GM19455 (cell line): ENCODE data around the gene ZSCAN5A.
"Not testable (repeated sequence)": the region's sequence is repeated elsewhere in the genome, so short reads cannot be mapped to it uniquely, and the experiment has no call there.

ENCODE experiments used
- ATAC-seq: cut with Tn5 transposase; IDR thresholded peaks from one replicate; pipeline ENCODE4 v1.9.1; 2021; ENCODE audit not compliant: unreplicated experiment

Gene ZSCAN5A

DNA sequence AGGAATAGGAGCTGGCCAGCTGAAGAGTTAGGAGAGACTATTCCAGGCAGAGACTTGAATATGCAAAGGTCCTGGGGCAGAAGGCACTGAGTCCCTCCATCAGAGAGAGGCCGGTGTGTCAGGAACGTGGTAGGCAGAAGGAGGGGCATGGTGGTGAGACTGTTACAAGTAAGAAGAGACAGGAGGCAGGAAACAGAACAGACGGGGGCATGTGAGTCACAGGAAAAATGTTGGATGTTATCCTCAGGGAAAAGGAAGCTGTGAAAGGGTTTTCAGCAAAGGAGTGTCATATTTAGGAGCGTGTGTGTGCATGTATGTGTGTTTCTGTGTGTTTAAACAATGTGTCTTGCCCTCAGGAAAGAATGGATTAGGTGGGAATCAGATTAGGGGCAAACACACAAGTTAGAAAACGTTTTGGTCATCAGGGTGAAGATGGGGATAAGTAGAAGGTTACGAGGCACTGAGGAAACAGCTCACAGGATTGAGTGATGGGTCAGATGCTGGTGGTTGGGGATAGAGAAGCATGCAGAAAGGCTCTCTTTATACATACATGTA lies 41.0 kb downstream of the ZSCAN5A start:
- no peak for ATAC-seq

- no peak for ATAC-seq
Observed at GRCh38 chr19:56272161-56272798, 42.4 kb downstream of the ZSCAN5A start, which contains the start of gene EDDM13. EDDM13 (plus strand) TSS chr19:56272748; CDS start chr19:56272835, 87 bp downstream.

- no peak for ATAC-seq
Observed at GRCh38 chr19:56271151-56271550, 43.5 kb downstream of the ZSCAN5A start.

GRCh38 chr19:56270676-56271075 lies 44.0 kb downstream of the ZSCAN5A start:
- no peak for ATAC-seq

DNA sequence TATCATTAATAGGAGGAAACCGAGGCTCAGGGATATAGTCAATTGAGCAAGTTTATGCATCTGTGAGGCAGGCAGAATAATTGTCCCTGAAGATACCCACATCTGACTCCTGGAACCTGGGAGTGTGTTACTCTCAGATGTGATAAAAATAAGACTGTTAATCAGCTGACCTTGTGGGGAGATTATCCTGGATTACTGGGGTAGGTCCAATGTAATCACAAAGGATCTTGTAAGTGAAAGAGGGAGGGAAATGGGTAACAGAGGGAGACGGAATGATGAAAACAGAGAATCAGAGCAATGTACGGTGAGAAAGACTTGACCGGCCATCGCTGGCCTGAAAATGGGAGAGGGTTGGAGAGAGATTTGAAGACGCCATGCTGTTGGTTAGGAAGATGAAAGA lies 45.3 kb downstream of the ZSCAN5A start:
- ATAC-seq = no peak

- ATAC-seq = no peak
Observed at GRCh38 chr19:56266051-56266450, 48.6 kb downstream of the ZSCAN5A start.

GRCh38 chr19:56263319-56263718 lies 51.3 kb downstream of the ZSCAN5A start:
- no peak for ATAC-seq

GRCh38 chr19:56261932-56262331 lies 52.7 kb downstream of the ZSCAN5A start:
- ATAC-seq = not testable (repeated sequence)

- ATAC-seq = no peak
Observed at GRCh38 chr19:56261145-56261544, 53.5 kb downstream of the ZSCAN5A start.

DNA sequence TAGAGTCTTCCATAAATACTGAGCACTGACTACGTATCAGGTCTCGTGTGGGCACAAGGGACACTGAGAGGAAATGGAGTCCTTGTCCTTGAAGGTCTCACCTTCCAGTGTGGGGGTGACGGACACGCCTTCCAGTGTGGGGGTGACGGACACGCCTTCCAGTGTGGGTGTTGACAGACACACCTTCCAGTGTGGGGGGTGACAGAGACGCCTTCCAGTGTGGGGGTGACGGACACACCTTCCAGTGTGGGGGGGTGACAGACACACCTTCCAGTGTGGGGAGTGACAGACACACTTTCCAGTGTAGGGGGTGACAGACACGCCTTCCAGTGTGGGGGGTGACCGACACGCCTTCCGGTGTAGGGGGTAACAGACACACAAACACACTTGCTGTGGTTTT lies 56.4 kb downstream of the ZSCAN5A start:
- ATAC-seq = no peak

GRCh38 chr19:56253737-56254136 lies 60.9 kb downstream of the ZSCAN5A start:
- no peak for ATAC-seq

DNA sequence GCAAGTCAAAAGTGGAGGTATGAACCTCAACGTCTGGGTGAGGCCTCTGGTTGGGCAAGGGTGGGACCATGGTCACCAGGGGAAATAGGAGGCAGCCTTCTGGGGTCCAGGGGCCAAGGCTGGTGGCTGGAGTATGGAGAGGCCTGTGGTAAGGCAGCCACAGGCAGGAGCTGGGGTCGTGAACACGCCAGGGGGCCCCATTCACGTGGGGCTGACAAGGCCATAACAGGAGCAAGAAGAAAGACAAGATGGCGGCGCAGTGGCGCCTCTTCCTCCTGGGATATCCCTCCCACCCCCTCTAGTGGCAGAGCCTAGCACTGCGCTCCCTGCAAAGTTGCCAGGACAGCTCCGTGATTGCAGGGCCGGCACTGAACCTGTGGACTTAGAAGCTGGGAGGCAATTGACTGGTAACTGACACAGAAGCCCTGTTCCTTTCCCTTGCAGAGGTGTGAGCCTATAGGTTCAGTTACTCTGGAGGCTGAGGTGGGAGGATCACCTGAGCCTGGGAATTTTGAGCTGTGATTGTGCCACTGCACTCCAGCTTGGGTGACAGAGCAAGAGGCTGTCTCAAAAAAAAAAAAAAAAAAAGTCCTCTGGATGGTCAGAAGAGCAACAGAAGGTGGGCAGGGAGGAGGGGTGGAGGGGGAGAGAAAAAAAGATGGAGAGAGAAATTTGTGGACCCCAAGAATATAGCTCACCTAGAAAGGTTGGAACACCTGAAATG lies 61.8 kb downstream of the ZSCAN5A start:
- ATAC-seq = no peak

GRCh38 chr19:56248736-56249338 lies 65.8 kb downstream of the ZSCAN5A start:
- ATAC-seq = not testable (repeated sequence)

DNA sequence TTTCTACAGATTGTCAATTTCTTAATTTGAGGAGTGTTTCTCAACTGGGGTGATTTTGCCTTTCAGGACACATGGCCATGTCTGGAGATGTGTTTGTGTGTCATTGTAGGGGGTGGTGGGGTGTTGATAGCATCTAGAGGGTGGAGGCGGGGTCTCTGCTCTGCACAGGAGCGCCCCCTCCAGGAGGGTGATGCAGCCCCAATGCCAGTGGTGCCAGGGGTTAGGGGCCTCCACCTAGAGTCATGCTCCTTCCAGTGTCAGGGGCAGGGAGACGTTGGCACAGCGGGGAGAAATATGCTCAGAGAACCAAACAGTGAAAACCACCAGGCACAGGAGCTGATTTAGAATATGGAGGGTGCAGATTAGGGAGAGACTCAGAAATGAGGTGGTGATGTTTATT lies 68.9 kb downstream of the ZSCAN5A start:
- not testable (repeated sequence) for ATAC-seq

GRCh38 chr19:56245121-56245740 lies 69.4 kb downstream of the ZSCAN5A start:
- no peak for ATAC-seq

GRCh38 chr19:56223481-56223880 lies 91.2 kb downstream of the ZSCAN5A start:
- ATAC-seq = no peak

DNA sequence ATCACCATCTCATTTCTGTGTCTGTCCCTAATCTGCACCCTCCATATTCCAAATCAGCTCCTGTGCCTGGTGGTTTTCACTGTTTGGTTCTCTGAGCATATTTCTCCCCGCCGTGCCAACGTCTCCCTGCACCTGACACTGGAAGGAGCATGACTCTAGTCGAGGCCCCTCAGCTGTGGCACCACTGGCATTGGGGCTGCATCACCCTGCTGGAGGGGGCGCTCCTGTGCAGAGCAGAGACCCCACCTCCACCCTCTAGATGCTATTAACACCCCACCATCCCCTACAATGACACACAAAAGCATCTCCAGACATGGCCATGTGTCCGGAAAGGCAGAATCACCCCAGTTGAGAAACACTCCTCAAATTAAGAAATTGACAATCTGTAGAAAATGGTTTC lies 91.7 kb downstream of the ZSCAN5A start:
- no peak for ATAC-seq

DNA sequence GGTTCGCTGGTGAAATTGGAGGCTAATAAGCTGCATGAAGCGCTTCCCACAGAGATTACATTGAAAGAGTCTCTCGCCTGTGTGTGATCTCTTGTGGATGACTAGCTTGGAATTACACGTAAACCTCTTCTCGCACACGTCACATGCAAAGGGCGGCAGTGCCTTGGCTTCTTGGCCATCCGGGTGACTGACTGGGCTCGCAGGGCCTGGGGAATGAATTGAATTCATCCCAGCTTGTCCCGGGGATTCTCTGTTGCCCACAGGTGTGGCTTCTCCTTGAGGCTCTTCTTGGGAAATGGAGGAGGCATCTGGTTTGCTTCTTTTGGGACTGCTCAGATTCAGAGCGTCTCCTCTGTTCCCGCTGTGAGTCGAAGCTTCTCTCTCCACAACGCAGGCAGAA lies 92.8 kb downstream of the ZSCAN5A start:
- ATAC-seq = no peak

DNA sequence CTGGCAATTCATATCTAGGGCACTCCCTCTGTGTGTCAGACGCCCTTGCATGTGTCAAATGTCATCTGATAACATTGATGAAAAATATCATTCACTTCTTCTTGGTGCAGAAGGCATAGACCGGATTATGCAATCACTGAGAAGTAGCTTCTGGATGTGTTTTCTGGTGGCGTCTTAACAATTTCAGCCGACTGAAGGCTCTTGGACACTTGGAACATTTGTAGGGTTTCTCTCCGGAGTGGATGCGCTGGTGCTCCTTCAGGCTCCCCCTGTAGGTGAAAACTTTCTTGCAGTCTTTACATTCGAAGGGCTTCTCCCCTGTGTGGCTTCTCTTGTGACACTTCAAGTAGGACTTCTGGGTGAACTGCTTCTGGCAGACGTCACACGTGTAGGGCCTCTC lies 93.2 kb downstream of the ZSCAN5A start:
- not testable (repeated sequence) for ATAC-seq

- no peak for ATAC-seq
Observed at GRCh38 chr19:56218961-56219360, 95.7 kb downstream of the ZSCAN5A start.
